ENCODE data around the gene SLC38A10. TPM values are rescaled to one million over a fixed set of nuclear protein-coding genes. Genes with fewer than 3 reads are reported as not detected.

The SLC38A10 gene
- polyA plus RNA-seq, 1 of the 3 experiments (the other 2 are of a cell fraction), result 82.2 TPM

DNA sequence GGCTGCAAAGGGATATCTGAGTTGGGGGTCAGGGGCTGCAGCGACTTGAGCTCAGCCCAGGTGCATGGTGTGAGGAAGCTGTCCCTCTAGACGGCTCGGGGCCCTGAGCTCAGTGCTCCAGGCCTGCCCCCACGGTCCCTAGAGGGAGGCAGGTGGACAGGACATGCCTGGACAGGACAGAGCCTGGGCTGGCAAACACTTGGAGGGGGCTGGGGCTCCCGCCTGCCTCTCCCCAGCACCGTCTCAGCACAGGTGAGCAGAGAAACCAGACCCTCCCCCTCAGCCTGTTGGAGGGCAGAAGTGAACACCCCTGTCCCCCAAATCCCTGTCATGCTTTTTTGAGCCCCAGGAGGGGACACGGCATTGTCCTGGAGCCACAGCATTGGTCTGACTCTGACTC is 11.4 kb upstream of the SLC38A10 start:
- no peak overlapping the region for H2AFZ ChIP-seq (ENCODE audit: low read depth)
- WGBS (ENCODE audit: low lambda C conversion rate), result 87% methylated on average over 4 of the region's 7 CpGs
- CTCF ChIA-PET, result interaction anchor here (0.7 to 17.2 kb wide), 7 partner anchors 10 to 178 kb away, joined by 3 to 295 read pairs (median 5); partner anchors contain the start of gene SLC38A10

GRCh38 chr17:81305051-81305630 is 10.0 kb upstream of the SLC38A10 start:
- no peaks in the 10 kb centered on the region for H3K9me2 ChIP-seq
- ChIA-PET POLR2A (interaction anchor here (0.7 to 1.4 kb wide), 5 partner anchors 10 to 26 kb away, joined by 3 to 5 read pairs (median 4); partner anchors contain the start of gene SLC38A10), CTCF (interaction anchor here (0.6 to 17.2 kb wide), 11 partner anchors 9 to 180 kb away, joined by 3 to 295 read pairs (median 5); partner anchors contain the start of gene SLC38A10)
- H3K4me2 ChIP-seq, result no peak overlapping the region
- no peaks in the 10 kb centered on the region for H3K9me3 ChIP-seq
- H3K4me1 ChIP-seq (ENCODE audit: control insufficient read depth in 1 of 2, insufficient read depth in 2 of 2, low read depth in 1 of 2, low read length in 1 of 2), result peaks cover 0 to 67% of the 10 kb centered on the region in 2 experiments; a peak in 2 of 4 replicates
- H3K4me3 ChIP-seq (ENCODE audit: low read depth in 2 of 2, low read length in 1 of 2), result no peak overlapping the region
- H3K27ac ChIP-seq (ENCODE audit: low read depth in 2 of 2, low read length in 1 of 2), result peak overlapping the region in 1 of 2 experiments; percentile 23; a peak in 1 of 4 replicates
- H3K36me3 ChIP-seq (replicated peaks in 1 of 2; ENCODE audit: control insufficient read depth in 1 of 2, insufficient read depth in 2 of 2, low read length in 1 of 2), result no peaks in the 10 kb centered on the region
- H3F3A ChIP-seq (replicated peaks; ENCODE audit: insufficient read depth), result no peaks in the 10 kb centered on the region
- no peak for DNase-seq
- H3K9ac ChIP-seq, result no peak overlapping the region
- no peak overlapping the region for H2AFZ ChIP-seq (ENCODE audit: low read depth)
- H4K20me1 ChIP-seq (ENCODE audit: insufficient read depth), result no peaks in the 10 kb centered on the region
- 84% methylated on average over 9 of the region's 13 CpGs for WGBS (ENCODE audit: low lambda C conversion rate)
- no peaks in the 10 kb centered on the region for H3K27me3 ChIP-seq (ENCODE audit: insufficient read depth)
- no peaks in the 10 kb centered on the region for H3K79me2 ChIP-seq (ENCODE audit: insufficient read depth)
- TF ChIP-seq CTCF (IDR thresholded peaks at IDR 0.05) (no peak), GATA2 (CRISPR knock-in tag; IDR thresholded peaks at IDR 0.05) (no peak), MEF2A (IDR thresholded peaks at IDR 0.05; ENCODE audit: borderline replicate concordance, low read depth) (no peak), NRF1 (IDR thresholded peaks at IDR 0.05; ENCODE audit: low read depth, low read length) (no peak), NFIC (IDR thresholded peaks at IDR 0.05; ENCODE audit: borderline replicate concordance) (no peak), RXRA (IDR thresholded peaks at IDR 0.05; ENCODE audit: borderline replicate concordance, low read depth) (no peak), JUND (IDR thresholded peaks at IDR 0.05) (no peak), SMC3 (IDR thresholded peaks at IDR 0.05; ENCODE audit: low read depth, low read length) (no peak), EP300 (IDR thresholded peaks at IDR 0.05; ENCODE audit: borderline replicate concordance in 1 of 2, low read depth in 1 of 2, low read length in 1 of 2) (no peak), SIN3A (IDR thresholded peaks at IDR 0.05; ENCODE audit: borderline replicate concordance, low read depth, low read length) (no peak)
- TF ChIP-seq, protein P1, sequence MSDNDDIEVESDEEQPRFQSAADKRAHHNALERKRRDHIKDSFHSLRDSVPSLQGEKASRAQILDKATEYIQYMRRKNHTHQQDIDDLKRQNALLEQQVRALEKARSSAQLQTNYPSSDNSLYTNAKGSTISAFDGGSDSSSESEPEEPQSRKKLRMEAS (IDR thresholded peaks at IDR 0.05; ENCODE audit: low read depth), result no peak
- TF ChIP-seq, protein P2, sequence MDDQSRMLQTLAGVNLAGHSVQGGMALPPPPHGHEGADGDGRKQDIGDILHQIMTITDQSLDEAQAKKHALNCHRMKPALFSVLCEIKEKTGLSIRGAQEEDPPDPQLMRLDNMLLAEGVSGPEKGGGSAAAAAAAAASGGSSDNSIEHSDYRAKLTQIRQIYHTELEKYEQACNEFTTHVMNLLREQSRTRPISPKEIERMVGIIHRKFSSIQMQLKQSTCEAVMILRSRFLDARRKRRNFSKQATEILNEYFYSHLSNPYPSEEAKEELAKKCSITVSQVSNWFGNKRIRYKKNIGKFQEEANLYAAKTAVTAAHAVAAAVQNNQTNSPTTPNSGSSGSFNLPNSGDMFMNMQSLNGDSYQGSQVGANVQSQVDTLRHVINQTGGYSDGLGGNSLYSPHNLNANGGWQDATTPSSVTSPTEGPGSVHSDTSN (IDR thresholded peaks at IDR 0.05), result no peak

More for the DNA sequence above, 11.4 kb upstream of the SLC38A10 start:
- no peaks in the 10 kb centered on the region for H3K27me3 ChIP-seq (ENCODE audit: insufficient read depth)
- H3K79me2 ChIP-seq (ENCODE audit: insufficient read depth), result no peaks in the 10 kb centered on the region
- peak overlapping the region in 1 of 2 experiments; percentile 40; a peak in 1 of 4 replicates for H3K27ac ChIP-seq (ENCODE audit: low read depth in 2 of 2, low read length in 1 of 2)
- DNase-seq, result no peak
- no peaks in the 10 kb centered on the region for H4K20me1 ChIP-seq (ENCODE audit: insufficient read depth)
- POLR2A ChIA-PET, result interaction anchor here (1.5 kb wide), 1 partner anchor 11 kb away, joined by 6 read pairs; the partner anchor contains the start of gene SLC38A10
- no peak overlapping the region for H3K9ac ChIP-seq
- no peaks in the 10 kb centered on the region for H3K9me3 ChIP-seq
- no peaks in the 10 kb centered on the region for H3K36me3 ChIP-seq (replicated peaks in 1 of 2; ENCODE audit: control insufficient read depth in 1 of 2, insufficient read depth in 2 of 2, low read length in 1 of 2)
- H3K4me2 ChIP-seq, result no peak overlapping the region
- TF ChIP-seq NRF1 (IDR thresholded peaks at IDR 0.05; ENCODE audit: low read depth, low read length), result no peak
- no peak for TF ChIP-seq RXRA (IDR thresholded peaks at IDR 0.05; ENCODE audit: borderline replicate concordance, low read depth)
- no peak for TF ChIP-seq IRF3 (IDR thresholded peaks at IDR 0.05; ENCODE audit: low read depth, low read length)
- TF ChIP-seq, protein P2 (IDR thresholded peaks at IDR 0.05), result no peak
- TF ChIP-seq EZH2phosphoT487 (IDR thresholded peaks at IDR 0.05; ENCODE audit: borderline replicate concordance, low read depth), result no peak
- no peak for TF ChIP-seq ELF1 (IDR thresholded peaks at IDR 0.05)
- no peak for TF ChIP-seq SIN3A (IDR thresholded peaks at IDR 0.05; ENCODE audit: borderline replicate concordance, low read depth, low read length)
- H3K9me2 ChIP-seq, result no peaks in the 10 kb centered on the region
- H3F3A ChIP-seq (replicated peaks; ENCODE audit: insufficient read depth), result no peaks in the 10 kb centered on the region
- peaks cover 0 to 81% of the 10 kb centered on the region in 2 experiments; a peak in 2 of 4 replicates for H3K4me1 ChIP-seq (ENCODE audit: control insufficient read depth in 1 of 2, insufficient read depth in 2 of 2, low read depth in 1 of 2, low read length in 1 of 2)
- no peak overlapping the region for H3K4me3 ChIP-seq (ENCODE audit: low read depth in 2 of 2, low read length in 1 of 2)

All from SK-N-SH (cell line).